Stimulated activated CD4-positive, alpha-beta T cell treated with anti-CD3 and anti-CD28 coated beads, Interleukin-2, amount 100 ng/mL, for 4 hours (primary cell): Measurements from ENCODE around the gene LIM2.
A peak's percentile ranks its signal among the peaks of the same experiment; 100 is the strongest.

Experiments
- DNase-seq: peaks from one replicate; pipeline ENCODE4 v3.0.0-alpha.2; 2020; ENCODE audit warnings: low read depth

The LIM2 gene

GRCh38 chr19:51396175-51396574, 8.4 kb upstream of the LIM2 start:
- DNase-seq, result no peak

- peak; percentile 83 for DNase-seq
These were observed 6.5 kb upstream of the LIM2 start for GRCh38 chr19:51394050-51394836.

GRCh38 chr19:51392701-51393100, 4.9 kb upstream of the LIM2 start:
- DNase-seq, result no peak

- DNase-seq, result no peak
These were observed 3.4 kb upstream of the LIM2 start for GRCh38 chr19:51391073-51391611.

- no peak for DNase-seq
These were observed 1.4 kb upstream of the LIM2 start for GRCh38 chr19:51389143-51389542.

- no peak for DNase-seq
These were observed 773 bp downstream of the LIM2 start for GRCh38 chr19:51386882-51387520.

GRCh38 chr19:51382004-51382403, 5.8 kb downstream of the LIM2 start:
- DNase-seq, result no peak

GRCh38 chr19:51380379-51380778, 7.4 kb downstream of the LIM2 start:
- no peak for DNase-seq

GRCh38 chr19:51377422-51377821, 10.4 kb downstream of the LIM2 start:
- DNase-seq, result no peak

GRCh38 chr19:51375504-51376221, 12.1 kb downstream of the LIM2 start:
- no peak for DNase-seq

GRCh38 chr19:51372649-51373504, 14.9 kb downstream of the LIM2 start, which contains the start of gene NKG7:
TSS of gene NKG7 (minus strand) at chr19:51372654. CDS start at chr19:51372535, 119 bp downstream.
- DNase-seq, result peak; percentile 72

GRCh38 chr19:51372021-51372648, 15.6 kb downstream of the LIM2 start:
- no peak for DNase-seq

- DNase-seq, result no peak
These were observed 16.5 kb downstream of the LIM2 start for GRCh38 chr19:51371186-51371690.

GRCh38 chr19:51370230-51370629, 17.5 kb downstream of the LIM2 start:
- DNase-seq, result no peak

- DNase-seq, result no peak
These were observed 19.1 kb downstream of the LIM2 start, which contains the start of gene CLDND2 for GRCh38 chr19:51368366-51369282. TSS of gene CLDND2 (minus strand) at chr19:51369003. CDS start at chr19:51368577, 426 bp downstream.

GRCh38 chr19:51367565-51368365, 20.0 kb downstream of the LIM2 start:
- DNase-seq, result peak; percentile 94

- no peak for DNase-seq
These were observed 20.6 kb downstream of the LIM2 start for GRCh38 chr19:51367255-51367564.

- DNase-seq, result peak; percentile 91
These were observed 21.2 kb downstream of the LIM2 start for GRCh38 chr19:51366389-51367254.
